Measurements from ENCODE around the gene TCEANC2.

Gene TCEANC2

DNA sequence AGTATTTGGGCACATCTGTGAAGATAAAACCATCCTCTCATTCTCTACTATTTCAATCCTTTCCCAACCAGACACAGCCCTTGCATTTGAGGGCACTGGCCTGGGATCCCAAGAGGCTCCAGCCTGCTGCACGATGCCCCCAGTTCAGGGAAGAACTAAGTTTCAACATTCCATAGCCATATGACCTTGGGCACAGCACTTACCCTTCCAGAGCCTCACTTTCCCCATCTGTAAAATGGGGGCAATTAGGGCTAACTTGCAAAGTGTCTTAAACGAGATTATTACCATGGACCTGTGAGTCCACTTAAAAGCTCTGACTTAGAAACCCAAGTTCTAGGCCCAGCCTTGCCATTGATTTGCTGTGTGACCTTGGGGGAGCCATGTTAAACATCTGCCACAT lies 76.5 kb downstream of the TCEANC2 start:
- DNase-seq (ENCODE audit: extremely low read depth in 1 of 2, low read depth in 1 of 2) = no peak

DNA sequence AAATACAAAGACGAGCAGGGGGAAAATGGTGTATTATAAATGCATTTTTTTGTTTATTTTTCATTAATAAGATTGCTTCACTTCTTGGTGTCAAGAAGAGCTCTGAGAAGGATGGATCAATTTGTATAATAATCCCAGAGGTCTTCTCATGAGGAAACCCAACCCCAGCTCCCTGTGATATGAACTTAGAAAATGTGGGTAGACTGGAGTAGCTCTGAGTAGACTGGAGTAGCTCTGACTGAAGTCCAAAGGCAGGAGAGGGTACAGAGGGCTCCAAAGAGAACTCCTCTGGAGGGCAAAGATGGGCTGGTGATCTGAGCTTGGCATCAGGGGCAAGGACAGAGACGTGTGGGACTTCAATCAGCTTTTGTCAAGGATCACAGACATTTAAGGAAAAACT lies 78.0 kb downstream of the TCEANC2 start:
- no peak for DNase-seq (ENCODE audit: extremely low read depth in 1 of 2, low read depth in 1 of 2)

DNA sequence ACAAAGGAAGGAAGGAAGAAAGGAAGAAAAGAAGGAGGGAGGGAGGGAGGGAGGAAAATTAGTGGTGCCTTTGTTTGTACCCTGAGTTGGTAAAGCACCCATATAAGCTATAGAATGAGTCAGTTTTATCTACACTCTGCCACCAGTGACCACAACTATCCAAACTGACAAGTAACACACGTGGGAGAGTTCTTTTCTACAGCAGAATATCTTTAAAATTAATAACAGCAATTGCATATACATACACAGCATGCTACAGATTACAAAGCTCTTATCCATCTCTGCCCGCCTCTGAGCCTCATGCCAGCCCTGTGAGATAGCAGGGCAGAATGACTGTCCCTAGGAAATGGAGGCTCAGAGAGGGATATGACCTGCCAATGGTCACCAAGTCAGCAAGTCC lies 79.1 kb downstream of the TCEANC2 start:
- no peak for DNase-seq (ENCODE audit: extremely low read depth in 1 of 2, low read depth in 1 of 2)

DNA sequence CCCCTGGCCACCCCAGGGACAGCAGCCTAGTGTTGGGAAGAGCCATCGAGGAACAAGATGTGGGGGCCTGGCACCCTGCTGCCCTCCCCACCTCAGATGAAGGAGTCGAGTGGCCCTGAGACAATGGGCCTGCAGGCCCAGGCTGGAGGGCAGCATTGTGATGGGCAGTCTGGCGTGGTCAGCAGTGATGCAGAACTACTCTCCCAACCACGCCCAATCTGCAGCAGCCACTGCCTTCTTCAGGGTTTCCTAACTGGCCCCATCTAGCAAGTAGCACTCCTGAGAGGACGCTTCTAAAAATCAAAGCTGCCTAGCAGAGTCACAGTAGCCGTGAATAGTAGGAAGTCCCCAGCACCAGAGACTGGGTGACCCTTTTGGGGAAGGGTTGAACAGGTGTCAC lies 80.9 kb downstream of the TCEANC2 start:
- DNase-seq (ENCODE audit: extremely low read depth in 1 of 2, low read depth in 1 of 2) = no peak

DNA sequence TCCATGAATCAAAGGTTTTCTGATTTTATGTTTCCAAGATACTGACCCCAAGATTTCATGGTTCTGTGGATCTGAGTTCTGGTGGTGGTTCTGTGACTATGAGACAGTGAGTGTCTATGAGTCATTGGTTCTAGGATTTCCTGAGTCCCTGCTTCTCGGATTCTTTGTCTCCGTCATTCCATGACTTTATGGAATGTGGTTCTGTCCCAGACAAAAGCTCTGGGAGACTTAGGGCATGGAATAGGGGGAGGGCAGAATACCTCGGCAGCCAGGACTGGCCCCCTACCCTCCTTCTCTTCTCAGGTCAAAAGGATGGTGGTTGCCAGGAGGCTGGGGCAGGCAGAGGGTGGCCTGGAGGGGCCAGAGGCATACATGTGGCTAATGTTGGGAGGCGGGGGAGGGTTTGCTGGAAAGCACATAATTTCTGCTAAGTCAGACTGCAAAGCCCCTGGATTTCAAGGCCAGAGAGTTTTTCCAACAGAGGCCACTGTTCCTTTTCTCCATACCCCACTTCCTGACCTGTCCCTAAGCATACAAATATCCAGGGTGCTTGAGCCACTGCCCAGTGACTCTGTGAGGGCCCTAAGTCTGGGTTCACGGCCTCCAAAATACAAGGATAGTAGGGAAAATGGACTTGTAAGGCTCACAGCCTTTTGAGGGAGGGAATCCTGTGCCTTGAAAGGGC lies 82.2 kb downstream of the TCEANC2 start:
- no peak for DNase-seq (ENCODE audit: extremely low read depth in 1 of 2, low read depth in 1 of 2)

DNA sequence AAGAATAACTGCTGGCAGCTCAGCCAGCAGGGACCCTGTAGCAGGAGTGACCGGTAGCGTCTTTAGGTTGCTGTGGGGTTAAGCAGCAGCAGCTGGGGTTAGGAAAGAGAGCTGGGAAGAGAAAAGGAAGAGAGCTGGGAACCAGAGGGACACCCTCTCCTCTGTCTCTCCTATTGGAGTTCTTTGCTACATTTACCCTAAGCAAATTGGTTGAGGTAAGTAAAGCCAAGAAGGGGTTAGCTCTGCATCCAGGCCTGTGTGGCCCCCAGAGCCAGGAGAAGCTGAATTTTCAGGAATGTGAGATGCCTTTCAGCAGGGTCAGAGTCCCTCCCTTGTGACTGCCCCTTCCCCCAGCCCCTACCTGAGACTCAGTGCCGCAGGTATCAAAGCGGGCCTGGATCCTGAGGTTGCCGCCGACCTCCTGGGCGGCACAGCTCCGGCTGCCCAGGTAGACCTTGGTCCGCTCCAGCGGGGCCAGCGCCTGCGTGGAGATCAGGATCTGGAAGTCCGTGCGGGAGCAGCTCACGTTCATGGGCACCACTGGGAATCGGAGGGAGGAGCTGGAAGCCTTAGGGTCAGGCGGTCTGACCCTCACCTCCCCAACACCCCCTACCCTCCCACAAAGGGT lies 83.0 kb downstream of the TCEANC2 start:
- DNase-seq (ENCODE audit: extremely low read depth in 1 of 2, low read depth in 1 of 2) = no peak

DNA sequence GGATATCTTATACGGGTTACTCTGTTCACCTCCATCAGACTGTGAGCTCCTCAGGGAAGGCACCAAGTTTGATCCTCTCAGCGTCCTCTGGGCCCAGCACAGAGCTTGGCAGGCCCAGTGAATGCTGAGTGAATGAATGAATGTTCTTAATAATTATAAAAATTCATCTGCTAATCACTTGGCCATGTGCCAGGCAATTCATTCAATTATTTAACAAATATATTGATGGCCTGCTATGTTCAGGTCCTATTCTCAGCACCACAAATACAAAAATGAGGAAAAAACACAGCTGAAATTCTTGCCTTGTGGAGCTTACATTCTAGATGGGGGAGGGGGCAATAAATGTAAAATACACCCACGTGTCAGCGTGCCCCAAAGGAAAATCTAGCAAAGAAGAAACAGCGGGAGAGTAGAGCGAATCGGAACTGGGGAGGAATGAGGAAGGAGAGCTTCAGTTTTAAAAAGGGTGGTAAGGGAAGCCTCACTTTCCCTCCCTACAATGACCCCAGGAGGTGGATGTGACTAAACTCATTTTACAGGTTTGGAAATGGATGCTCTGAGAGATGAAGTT lies 83.6 kb downstream of the TCEANC2 start:
- DNase-seq (ENCODE audit: extremely low read depth in 1 of 2, low read depth in 1 of 2) = no peak

DNA sequence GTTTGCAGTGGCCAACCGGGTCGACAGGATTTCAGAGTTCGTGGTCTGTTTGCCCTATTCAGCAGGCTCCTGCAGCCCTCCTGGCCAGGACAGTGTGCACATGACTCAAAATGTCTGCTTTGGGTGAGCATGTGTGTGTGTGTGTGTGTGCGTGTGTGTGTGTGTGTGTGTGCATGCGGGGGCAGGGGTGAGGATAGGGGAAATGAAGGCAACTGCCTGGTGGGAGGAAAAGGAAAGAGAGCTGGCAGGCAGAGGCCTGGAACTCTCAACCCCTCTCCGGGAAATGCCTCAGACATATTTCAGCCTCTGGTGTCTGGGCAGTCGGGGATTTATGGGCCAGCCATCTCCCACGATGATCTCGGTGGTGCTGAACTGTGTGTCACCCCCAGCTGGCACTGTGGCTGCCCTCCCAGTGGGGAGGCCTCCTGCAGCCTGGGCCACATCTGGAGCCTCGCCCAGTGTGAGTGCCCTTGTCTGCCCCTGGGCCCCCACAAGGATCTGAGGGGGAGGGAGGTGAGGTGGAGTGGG lies 84.2 kb downstream of the TCEANC2 start:
- DNase-seq (ENCODE audit: extremely low read depth in 1 of 2, low read depth in 1 of 2) = no peak

DNA sequence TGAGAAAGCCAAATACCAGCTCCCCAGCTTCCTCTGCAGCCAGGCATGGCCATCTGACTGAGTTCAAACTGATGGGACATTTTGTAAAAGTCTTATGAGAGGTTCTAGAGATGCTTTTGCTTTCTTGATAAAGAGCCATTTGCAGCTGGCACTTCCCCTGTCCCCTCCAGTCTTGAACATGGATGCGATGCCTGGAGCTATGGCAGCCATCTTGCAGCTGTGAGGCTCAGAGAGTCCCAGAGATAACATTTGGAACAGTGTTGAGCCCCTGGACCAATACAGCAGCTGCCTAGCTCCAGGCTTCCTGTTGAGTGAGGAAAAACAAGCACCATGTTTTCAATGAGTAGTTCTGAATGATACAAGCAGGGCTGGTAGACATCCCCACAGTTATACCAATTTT lies 85.6 kb downstream of the TCEANC2 start:
- no peak for DNase-seq (ENCODE audit: extremely low read depth in 1 of 2, low read depth in 1 of 2)

DNA sequence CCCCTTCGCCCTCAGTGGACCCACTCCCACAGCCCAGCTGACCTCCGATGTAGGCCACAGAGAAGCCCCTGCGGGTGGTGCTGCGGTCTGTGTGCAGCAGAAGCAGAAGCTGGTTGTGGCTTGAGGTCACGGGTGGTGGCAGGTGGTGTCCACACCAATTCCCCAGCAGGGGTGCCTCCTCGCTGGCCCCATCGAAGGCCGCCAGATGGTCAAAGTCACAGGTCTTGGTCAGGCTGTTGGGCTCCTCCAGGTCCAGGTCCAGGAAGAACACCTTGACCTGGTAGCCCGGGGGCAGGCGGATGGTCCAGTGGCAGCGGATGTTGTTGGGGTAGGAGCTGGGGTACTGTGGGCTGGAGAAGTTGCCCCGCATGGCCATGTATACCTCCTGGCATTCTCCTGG lies 86.3 kb downstream of the TCEANC2 start:
- DNase-seq (ENCODE audit: extremely low read depth in 1 of 2, low read depth in 1 of 2) = no peak

DNA sequence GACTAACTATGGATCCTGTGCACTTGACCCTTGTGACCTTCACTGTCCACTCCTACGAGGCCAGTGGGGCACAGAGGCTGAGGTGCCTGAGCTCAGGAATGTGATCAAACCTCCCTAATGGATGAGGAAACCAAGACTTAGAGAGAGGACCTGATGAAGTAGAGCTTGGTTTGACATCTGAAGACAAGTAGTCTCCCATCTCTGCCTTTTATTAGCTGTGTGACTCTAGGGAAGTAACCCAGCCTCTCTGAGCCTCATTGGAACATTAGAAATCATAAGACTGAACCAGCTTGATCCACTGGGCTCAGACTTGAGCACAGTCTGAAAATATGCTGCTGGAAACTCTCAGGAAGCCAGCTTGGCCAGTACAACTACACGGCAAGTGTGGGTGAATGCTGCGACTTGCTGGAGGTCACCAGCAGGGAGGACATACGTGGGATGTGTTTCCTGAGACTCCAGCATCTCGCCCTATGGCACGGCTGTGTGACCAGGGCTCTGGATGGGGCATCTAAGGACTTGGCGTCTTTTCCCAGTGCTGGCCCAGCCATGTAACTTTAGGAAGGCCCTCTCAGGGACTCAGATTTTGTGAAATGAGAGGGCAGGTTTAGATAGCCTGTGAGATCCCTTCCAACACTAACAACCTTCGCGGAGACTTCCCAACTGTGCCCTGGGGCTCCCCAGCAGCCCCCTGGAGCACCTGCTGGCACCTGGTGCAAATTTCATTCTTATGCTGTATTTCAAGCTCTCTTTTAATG lies 88.9 kb downstream of the TCEANC2 start:
- no peak for DNase-seq (ENCODE audit: extremely low read depth in 1 of 2, low read depth in 1 of 2)

DNA sequence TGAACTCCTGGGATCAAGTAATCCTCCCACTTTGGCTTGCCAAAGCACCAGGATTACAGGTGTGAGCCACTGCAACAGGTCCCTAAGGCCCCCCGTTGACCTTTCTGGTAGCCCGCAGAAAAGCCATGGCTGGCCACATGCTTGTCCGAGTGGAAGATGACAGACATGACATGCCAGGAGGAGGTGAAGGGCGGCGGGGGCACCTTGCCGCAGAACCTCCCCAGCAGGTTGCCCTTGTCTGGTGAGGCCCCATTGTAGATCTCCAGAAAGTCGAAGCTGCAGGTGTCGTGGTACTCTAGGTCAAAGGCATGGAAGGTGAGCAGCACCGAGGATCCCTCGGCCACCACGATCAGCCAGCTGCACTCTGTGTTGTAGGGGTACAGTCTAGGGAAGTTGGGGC lies 91.0 kb downstream of the TCEANC2 start:
- no peak for DNase-seq (ENCODE audit: extremely low read depth in 1 of 2, low read depth in 1 of 2)

DNA sequence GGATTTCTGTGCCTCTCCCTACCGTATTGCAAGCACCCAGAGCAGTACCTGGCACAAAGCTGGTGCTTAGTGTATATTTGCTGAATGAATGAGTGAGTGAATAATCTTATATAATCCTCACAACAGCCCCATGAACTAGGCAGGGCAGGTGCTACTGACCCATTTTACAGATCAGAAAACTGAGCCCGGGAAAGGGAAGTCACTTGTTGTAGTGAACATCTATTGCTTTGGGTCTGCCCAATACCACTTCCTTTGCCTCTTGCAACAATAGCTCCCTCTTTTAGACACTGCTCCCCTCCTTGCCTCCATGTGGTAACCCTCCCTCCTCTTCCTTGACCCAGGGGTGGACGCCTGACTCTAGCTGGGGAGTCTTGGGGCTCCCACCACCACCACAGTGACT lies 96.3 kb downstream of the TCEANC2 start:
- DNase-seq (ENCODE audit: extremely low read depth in 1 of 2, low read depth in 1 of 2) = no peak

DNA sequence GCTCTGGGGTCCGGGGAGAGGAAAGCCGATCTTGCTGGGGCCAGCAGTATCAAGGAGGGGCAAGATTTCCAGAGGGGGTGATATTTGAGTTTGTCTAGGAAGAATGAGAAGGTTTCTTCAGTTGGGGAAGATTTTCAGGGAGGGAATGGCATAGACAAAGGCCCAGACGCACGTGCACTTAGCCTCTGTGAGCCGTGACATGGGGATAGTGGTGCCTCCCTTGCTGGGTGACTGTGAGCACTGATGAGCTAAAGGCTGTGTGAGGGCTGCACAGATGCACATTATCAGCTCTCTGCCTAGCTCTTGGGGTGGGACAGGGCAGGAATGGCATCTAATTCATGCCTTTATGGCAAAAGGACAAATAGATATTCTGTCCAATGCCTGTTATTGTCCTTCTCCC lies 97.6 kb downstream of the TCEANC2 start:
- DNase-seq (ENCODE audit: extremely low read depth in 1 of 2, low read depth in 1 of 2) = no peak

DNA sequence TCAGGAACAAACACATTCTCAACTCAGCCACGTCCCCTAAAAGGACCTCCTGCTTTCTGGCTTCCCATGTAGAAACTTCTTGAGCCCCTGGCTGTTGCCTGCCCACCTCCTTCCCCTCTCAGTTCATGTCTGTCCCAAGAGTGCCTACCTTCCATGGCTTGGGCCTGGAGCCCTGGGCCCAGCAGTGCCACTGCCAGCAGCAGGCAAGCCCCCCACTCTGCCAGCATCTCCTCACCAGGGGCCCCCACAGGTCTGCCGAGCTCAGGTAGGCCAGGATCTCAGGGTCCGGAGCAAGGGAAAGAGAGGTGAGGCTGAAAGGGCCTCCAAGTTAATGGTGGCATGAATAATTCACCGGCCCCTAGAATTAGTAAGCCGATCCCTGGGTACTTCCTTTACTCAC lies 99.3 kb downstream of the TCEANC2 start, which contains the start of gene CDCP2:
CDCP2 (minus strand) TSS at position 305 of the 400 bp plus-strand sequence; CDS start at position 227, 78 bp downstream.
- DNase-seq (ENCODE audit: extremely low read depth in 1 of 2, low read depth in 1 of 2) = no peak

DNA sequence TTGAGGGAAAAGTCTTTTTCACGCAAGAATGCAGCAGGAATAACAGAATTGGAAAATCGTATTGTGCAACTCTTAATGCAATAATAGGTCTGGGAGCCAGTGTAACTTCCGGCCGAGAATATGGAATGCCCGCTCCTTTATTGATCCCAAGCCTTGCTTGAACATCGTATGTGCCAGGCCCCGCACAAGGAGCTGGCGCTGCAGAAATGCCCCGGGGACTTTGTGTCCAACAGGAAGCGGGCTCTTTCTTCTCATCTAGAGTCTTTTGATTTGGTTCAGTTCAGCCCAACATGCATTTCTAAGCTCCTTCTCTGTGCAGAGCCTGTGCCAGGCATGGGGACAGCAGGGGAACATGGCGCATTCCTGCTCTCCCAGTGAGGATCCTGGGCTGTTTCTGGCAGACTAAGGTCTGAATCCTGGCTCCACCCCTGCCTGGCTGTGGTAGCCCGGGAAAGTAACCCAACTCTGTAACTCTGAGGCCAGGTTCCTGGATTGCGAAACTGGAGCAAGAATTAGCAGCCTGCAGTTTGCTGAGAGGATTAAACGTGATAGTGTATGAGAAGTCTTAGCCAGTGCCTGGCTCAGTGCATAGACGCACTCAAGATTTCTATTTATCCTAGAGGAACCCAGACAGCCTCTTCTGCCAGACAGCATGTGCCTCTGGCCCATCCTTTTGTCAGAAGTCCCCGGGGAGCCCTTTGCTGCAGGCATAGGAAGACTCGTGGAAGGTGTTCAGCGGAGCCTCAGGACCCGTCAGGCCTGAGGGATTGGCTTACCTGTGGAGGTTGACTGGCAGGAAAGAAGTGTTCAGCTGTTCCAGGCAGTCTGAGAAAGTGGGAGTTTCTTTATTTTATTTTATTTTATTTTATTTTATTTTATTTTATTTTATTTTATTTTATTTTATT lies 100.4 kb downstream of the TCEANC2 start:
- no peak for DNase-seq (ENCODE audit: extremely low read depth in 1 of 2, low read depth in 1 of 2)

Data from activated CD8-positive, alpha-beta memory T cell treated with anti-CD3 and anti-CD28 coated beads for 1 hour (primary cell).